Measurements from ENCODE around the gene COPB2. TPM values are rescaled to one million over a fixed set of nuclear protein-coding genes. Genes with fewer than 3 reads are reported as not detected.

COPB2 gene
- 99.0 and 103 TPM in 2 replicates for total RNA-seq

- Mint-ChIP-seq H3K4me3 (peak within 1 kb of the TSS; percentile 93), H3K27ac (peak within 1 kb of the TSS; percentile 97), H3K27me3 (peaks cover 7% of the 10 kb centered on the region), H3K36me3 (ENCODE audit: low read depth) (peaks cover 10% of the 10 kb centered on the region), H3K9me3 (no peaks in the 10 kb centered on the region), H3K4me1 (peaks cover 35% of the 10 kb centered on the region)
- intact Hi-C loops (cut with micrococcal nuclease): loop anchor here (1.0 to 10.0 kb wide), 3 partner anchors 31 to 1555 kb away; partner anchors contain the start of genes MRPS22 and SLC25A36
- DNase-seq: peak; percentile 99
Observed at GRCh38 chr3:139389552-139390368, at the start of gene COPB2. Gene COPB2, minus strand, starts transcription at chr3:139389647. Its CDS starts 97 bp downstream, at chr3:139389550.

- H3K4me1 Mint-ChIP-seq: no peaks in the 10 kb centered on the region
- DNase-seq: no peak
- no peaks in the 10 kb centered on the region for H3K9me3 Mint-ChIP-seq
- H3K27me3 Mint-ChIP-seq: peaks cover 2% of the 10 kb centered on the region
- intact Hi-C loops (cut with micrococcal nuclease): no loop called here
- no peak overlapping the region for H3K4me3 Mint-ChIP-seq
- no peaks in the 10 kb centered on the region for H3K36me3 Mint-ChIP-seq (ENCODE audit: low read depth)
- H3K27ac Mint-ChIP-seq: no peak overlapping the region
Observed at GRCh38 chr3:139434764-139435307, 45.4 kb upstream of the COPB2 start.

GRCh38 chr3:139434228-139434627 is 44.8 kb upstream of the COPB2 start:
- no peak for DNase-seq
- no peak overlapping the region for H3K27ac Mint-ChIP-seq

GRCh38 chr3:139433089-139433488 is 43.6 kb upstream of the COPB2 start:
- Mint-ChIP-seq H3K27me3 (peaks cover 2% of the 10 kb centered on the region), H3K4me3 (no peak overlapping the region)

More at GRCh38 chr3:139434228-139434627, 44.8 kb upstream of the COPB2 start:
- Mint-ChIP-seq H3K9me3 (no peaks in the 10 kb centered on the region), H3K4me1 (no peaks in the 10 kb centered on the region), H3K36me3 (ENCODE audit: low read depth) (no peaks in the 10 kb centered on the region), H3K4me3 (no peak overlapping the region), H3K27me3 (peaks cover 2% of the 10 kb centered on the region)
- intact Hi-C loops (cut with micrococcal nuclease): no loop called here

GRCh38 chr3:139430493-139430892 is 41.0 kb upstream of the COPB2 start:
- intact Hi-C loops (cut with micrococcal nuclease): no loop called here
- Mint-ChIP-seq H3K27me3 (no peaks in the 10 kb centered on the region), H3K9me3 (no peaks in the 10 kb centered on the region), H3K4me3 (no peak overlapping the region), H3K36me3 (ENCODE audit: low read depth) (no peaks in the 10 kb centered on the region), H3K4me1 (no peaks in the 10 kb centered on the region), H3K27ac (no peak overlapping the region)
- no peak for DNase-seq

More at GRCh38 chr3:139433089-139433488, 43.6 kb upstream of the COPB2 start:
- Mint-ChIP-seq H3K27ac (no peak overlapping the region), H3K9me3 (no peaks in the 10 kb centered on the region), H3K36me3 (ENCODE audit: low read depth) (no peaks in the 10 kb centered on the region), H3K4me1 (no peaks in the 10 kb centered on the region)
- intact Hi-C loops (cut with micrococcal nuclease): no loop called here
- DNase-seq: no peak

- no peak overlapping the region for H3K27ac Mint-ChIP-seq
- peak; percentile 79 for DNase-seq
- H3K36me3 Mint-ChIP-seq (ENCODE audit: low read depth): no peaks in the 10 kb centered on the region
- no peaks in the 10 kb centered on the region for H3K9me3 Mint-ChIP-seq
- no peaks in the 10 kb centered on the region for H3K27me3 Mint-ChIP-seq
- no peaks in the 10 kb centered on the region for H3K4me1 Mint-ChIP-seq
- H3K4me3 Mint-ChIP-seq: no peak overlapping the region
- intact Hi-C loops (cut with micrococcal nuclease): loop anchor here (1.0 to 5.0 kb wide), 5 partner anchors 95 to 1436 kb away; partner anchors contain the start of gene CLSTN2
Observed at GRCh38 chr3:139427283-139428060, 38.0 kb upstream of the COPB2 start.

DNA sequence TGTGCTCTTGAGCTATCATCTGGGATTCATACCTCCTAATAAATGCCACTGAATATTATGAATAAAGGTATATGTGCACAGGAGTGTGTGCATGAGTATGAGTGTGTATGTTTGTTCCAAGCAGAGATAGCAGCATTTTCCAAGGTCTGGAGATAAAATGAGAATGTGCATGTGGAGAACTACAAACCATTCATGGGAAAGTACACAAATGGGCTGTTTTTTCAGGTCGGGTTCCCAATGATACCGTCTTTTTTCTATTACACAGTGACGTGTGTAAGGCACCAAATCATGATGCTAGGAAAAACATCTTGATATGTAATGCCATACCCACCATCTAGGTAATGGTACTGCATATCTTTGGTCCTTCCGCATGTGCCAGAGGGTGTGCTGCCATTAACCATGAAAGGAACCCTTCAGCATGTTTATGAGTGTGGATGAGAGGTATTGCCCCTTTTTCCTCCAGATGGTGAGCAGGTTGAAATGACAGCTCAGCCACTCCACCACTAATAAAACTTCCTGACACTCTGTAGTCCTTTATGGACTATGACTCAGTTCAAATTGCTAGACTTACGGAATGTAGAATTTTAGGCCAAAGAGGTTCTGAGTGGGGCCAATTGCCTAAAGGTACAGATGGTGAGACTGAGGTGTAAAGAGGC is 36.4 kb upstream of the COPB2 start:
- no peak overlapping the region for H3K27ac Mint-ChIP-seq
- intact Hi-C loops (cut with micrococcal nuclease): loop anchor here (5.0 kb wide), 4 partner anchors 96 to 1311 kb away; partner anchors contain the start of gene CLSTN2
- no peaks in the 10 kb centered on the region for H3K27me3 Mint-ChIP-seq
- H3K36me3 Mint-ChIP-seq (ENCODE audit: low read depth): no peaks in the 10 kb centered on the region
- no peak overlapping the region for H3K4me3 Mint-ChIP-seq
- peak; percentile 41 for DNase-seq
- H3K9me3 Mint-ChIP-seq: no peaks in the 10 kb centered on the region
- H3K4me1 Mint-ChIP-seq: no peaks in the 10 kb centered on the region

- H3K36me3 Mint-ChIP-seq (ENCODE audit: low read depth): no peaks in the 10 kb centered on the region
Observed at GRCh38 chr3:139423232-139423631, 33.8 kb upstream of the COPB2 start.

DNA sequence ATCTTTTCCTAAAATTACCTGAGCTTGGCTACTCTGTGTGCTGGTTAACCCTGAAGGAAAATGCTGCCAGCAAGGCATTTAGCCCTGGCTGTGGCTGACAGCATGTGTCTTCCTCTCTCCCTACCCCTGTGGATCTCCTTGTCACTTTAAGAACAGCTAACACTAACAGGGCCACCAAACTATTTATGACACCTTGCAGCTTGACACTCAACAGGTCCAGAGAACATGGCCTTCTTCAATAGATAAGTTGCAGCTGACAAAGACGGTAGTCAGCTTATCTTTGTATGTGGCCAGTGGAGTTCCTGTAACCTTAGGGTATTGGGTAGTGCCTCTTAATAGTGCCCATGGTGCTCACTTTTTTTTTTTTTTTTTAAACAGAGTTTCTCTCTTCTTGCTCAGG is 32.0 kb upstream of the COPB2 start:
- H3K4me1 Mint-ChIP-seq: no peaks in the 10 kb centered on the region
- no peak overlapping the region for H3K27ac Mint-ChIP-seq
- no peaks in the 10 kb centered on the region for H3K27me3 Mint-ChIP-seq
- no peak for DNase-seq
- intact Hi-C loops (cut with micrococcal nuclease): no loop called here
- H3K9me3 Mint-ChIP-seq: no peaks in the 10 kb centered on the region
- H3K4me3 Mint-ChIP-seq: no peak overlapping the region
- H3K36me3 Mint-ChIP-seq (ENCODE audit: low read depth): no peaks in the 10 kb centered on the region

More at GRCh38 chr3:139423232-139423631, 33.8 kb upstream of the COPB2 start:
- Mint-ChIP-seq H3K27me3 (no peaks in the 10 kb centered on the region), H3K27ac (no peak overlapping the region), H3K4me1 (no peaks in the 10 kb centered on the region), H3K4me3 (no peak overlapping the region), H3K9me3 (no peaks in the 10 kb centered on the region)
- peak; percentile 39 for DNase-seq
- intact Hi-C loops (cut with micrococcal nuclease): no loop called here

GRCh38 chr3:139421040-139421439 is 31.6 kb upstream of the COPB2 start:
- H3K4me1 Mint-ChIP-seq: no peaks in the 10 kb centered on the region
- H3K27me3 Mint-ChIP-seq: no peaks in the 10 kb centered on the region
- no peaks in the 10 kb centered on the region for H3K9me3 Mint-ChIP-seq
- intact Hi-C loops (cut with micrococcal nuclease): no loop called here
- DNase-seq: no peak
- no peaks in the 10 kb centered on the region for H3K36me3 Mint-ChIP-seq (ENCODE audit: low read depth)
- H3K27ac Mint-ChIP-seq: no peak overlapping the region
- H3K4me3 Mint-ChIP-seq: no peak overlapping the region

DNA sequence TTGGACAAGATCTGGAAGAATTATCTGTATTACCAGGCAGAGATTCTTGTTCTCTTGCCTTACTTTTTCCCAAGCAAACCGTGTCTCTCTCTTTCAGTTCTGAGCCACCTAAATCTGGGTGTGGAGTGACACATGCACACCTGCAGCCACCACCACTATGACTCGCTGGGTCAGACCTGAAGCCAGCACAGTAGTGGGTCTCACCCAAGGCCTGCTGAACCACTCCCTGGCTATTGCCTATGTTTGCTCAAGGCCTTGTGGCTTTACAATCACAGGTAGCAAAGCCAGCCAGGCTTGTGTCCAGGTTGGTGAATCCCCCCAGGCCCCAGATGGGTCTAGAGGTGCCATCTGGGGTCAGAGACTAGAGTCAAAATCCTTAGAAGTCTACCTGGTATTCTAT is 28.7 kb upstream of the COPB2 start:
- H3K36me3 Mint-ChIP-seq (ENCODE audit: low read depth): no peaks in the 10 kb centered on the region
- DNase-seq: no peak
- H3K27ac Mint-ChIP-seq: no peak overlapping the region
- H3K9me3 Mint-ChIP-seq: peaks cover 4% of the 10 kb centered on the region
- intact Hi-C loops (cut with micrococcal nuclease): no loop called here
- peaks cover 1% of the 10 kb centered on the region for H3K27me3 Mint-ChIP-seq
- no peaks in the 10 kb centered on the region for H3K4me1 Mint-ChIP-seq
- H3K4me3 Mint-ChIP-seq: no peak overlapping the region

DNA sequence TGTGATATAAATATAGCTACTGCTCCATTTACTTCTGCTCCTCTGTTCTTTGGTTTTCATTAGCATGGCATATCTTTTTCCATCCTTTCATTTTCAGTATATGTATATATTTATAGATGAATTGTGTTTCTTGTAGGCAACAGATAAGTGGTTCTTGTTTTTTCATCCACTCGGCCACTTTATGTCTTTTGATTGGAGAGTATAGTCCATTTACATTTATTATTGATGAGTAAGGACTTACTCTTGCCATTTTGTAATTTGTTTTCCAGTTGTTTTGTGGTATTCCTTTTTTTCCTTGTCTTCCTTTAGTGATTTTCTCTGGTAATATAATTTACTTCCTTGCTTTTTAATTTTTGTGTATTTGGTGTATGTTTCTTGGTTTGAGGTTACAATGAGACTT is 26.8 kb upstream of the COPB2 start:
- peaks cover 15% of the 10 kb centered on the region for H3K9me3 Mint-ChIP-seq
- peaks cover 7% of the 10 kb centered on the region for H3K27me3 Mint-ChIP-seq
- H3K4me1 Mint-ChIP-seq: no peaks in the 10 kb centered on the region
- DNase-seq: no peak
- no peak overlapping the region for H3K4me3 Mint-ChIP-seq
- intact Hi-C loops (cut with micrococcal nuclease): no loop called here
- no peak overlapping the region for H3K27ac Mint-ChIP-seq
- H3K36me3 Mint-ChIP-seq (ENCODE audit: low read depth): no peaks in the 10 kb centered on the region

- Mint-ChIP-seq H3K4me1 (no peaks in the 10 kb centered on the region), H3K27ac (no peak overlapping the region), H3K4me3 (no peak overlapping the region), H3K36me3 (ENCODE audit: low read depth) (no peaks in the 10 kb centered on the region), H3K27me3 (peaks cover 7% of the 10 kb centered on the region), H3K9me3 (peaks cover 15% of the 10 kb centered on the region)
- no peak for DNase-seq
- intact Hi-C loops (cut with micrococcal nuclease): no loop called here
Observed at GRCh38 chr3:139414608-139415224, 25.3 kb upstream of the COPB2 start.

Data from activated CD4-positive, alpha-beta T cell treated with anti-CD3 and anti-CD28 coated beads, Interleukin-2, amount 10 ng/mL, durations not matched to agents 24 days and 14 days (primary cell).